Caco-2 (cell line): ENCODE data around the gene ARHGEF16. TPM values are rescaled to one million over a fixed set of nuclear protein-coding genes. Genes with fewer than 3 reads are reported as not detected.
A peak's percentile ranks its signal among the peaks of the same experiment; 100 is the strongest.

Source experiments
- BruUV-seq: library from RNA; stranded (reverse); fragments of 400-500 nt; replicated peaks from 2 replicates; lab custom pipeline; 2021; lab: Mats Ljungman, UMichigan
- CTCF ChIA-PET: fragments of 300-600 bp; sonication (Branson Sonifier 250); formaldehyde crosslinking; loops from one replicate; lab custom pipeline; 2022; ENCODE audit warnings: antibody characterized with exemption; lab: Charles Lee
- POLR2A ChIA-PET: fragments of 300-600 bp; sonication (Branson Sonifier 250); formaldehyde crosslinking; loops from one replicate; lab custom pipeline; 2022; ENCODE audit warnings: antibody characterized with exemption; lab: Charles Lee
- DNase-seq, 2 experiments: peaks; one replicate each; pipeline versions ENCODE4 v3.0.0 to v3.0.0-alpha.2; 2020 to 2022
- H3K27me3 ChIP-seq: replicated peaks from 2 replicates; pipeline ENCODE4 v1.6.0; 2011; ENCODE audit warnings: low read length; ENCODE audit not compliant: control insufficient read depth, insufficient read depth
- H3K36me3 ChIP-seq: 2 replicates; pipeline ENCODE4 v1.5.1; 2011; ENCODE audit warnings: low read length; ENCODE audit not compliant: control insufficient read depth, insufficient read depth
- H3K4me1 ChIP-seq: fragments of 250-450 bp; sonication (Bioruptor Pico); 2 replicates; pipeline ENCODE4 v1.5.1; 2020; ENCODE audit warnings: mild to moderate bottlenecking
- H3K4me3 ChIP-seq: 2 replicates; pipeline ENCODE4 v1.5.1; 2011; ENCODE audit warnings: low read depth, mild to moderate bottlenecking, control low read depth, low read length
- H3K9me3 ChIP-seq: fragments of 250-450 bp; sonication (Bioruptor Pico); 2 replicates; pipeline ENCODE4 v1.5.1; 2020; ENCODE audit warnings: mild to moderate bottlenecking, moderate library complexity
- H3K27ac Mint-ChIP-seq: one replicate; pipeline ENCODE4 v1.8.0; 2022; ENCODE audit warnings: mixed read lengths; ENCODE audit not compliant: unreplicated experiment
- H3K27me3 Mint-ChIP-seq: one replicate; pipeline ENCODE4 v1.8.0; 2022; ENCODE audit warnings: mixed read lengths; ENCODE audit not compliant: insufficient read depth, unreplicated experiment
- H3K36me3 Mint-ChIP-seq: one replicate; pipeline ENCODE4 v1.8.0; 2022; ENCODE audit warnings: mild to moderate bottlenecking, mixed read lengths; ENCODE audit not compliant: insufficient read depth, unreplicated experiment
- H3K4me1 Mint-ChIP-seq: one replicate; pipeline ENCODE4 v1.8.0; 2022; ENCODE audit warnings: low read depth, mixed read lengths; ENCODE audit not compliant: unreplicated experiment
- H3K4me3 Mint-ChIP-seq: one replicate; pipeline ENCODE4 v1.8.0; 2022; ENCODE audit warnings: mild to moderate bottlenecking, moderate library complexity, mixed read lengths; ENCODE audit not compliant: unreplicated experiment
- H3K9me3 Mint-ChIP-seq: one replicate; pipeline ENCODE4 v1.8.0; 2022; ENCODE audit warnings: mixed read lengths; ENCODE audit not compliant: unreplicated experiment
- intact Hi-C: fragments of 100-400 bp; cut with micrococcal nuclease; formaldehyde crosslinking; loops from one replicate; pipeline ENCODE4 v1.10.0; 2022; ENCODE audit not compliant: unreplicated experiment
- total RNA-seq: library from RNA; stranded (reverse); gene quantifications from 2 replicates; pipeline ENCODE4 v1.2.3, GENCODE V29; 2022
- TF ChIP-seq, protein P1 (sequence below), 2 experiments: fragments of 200-600 bp in 1 of 2; IDR thresholded peaks; 1 replicate in 1 of 2; 2 replicates in 1 of 2; pipeline versions ENCODE4 v1.5.1 to v1.8.0; 2011 to 2022; ENCODE audit warnings: antibody characterized with exemption in 1 of 2, control low read depth in 1 of 2, inconsistent platforms in 1 of 2, low read depth in 1 of 2, low read length in 1 of 2, mild to moderate bottlenecking in 1 of 2, moderate library complexity in 1 of 2; ENCODE audit not compliant: insufficient read depth in 1 of 2, severe bottlenecking in 1 of 2, unreplicated experiment in 1 of 2

Gene ARHGEF16
- total RNA-seq, 1 experiment from 2014 or later = 40.6 TPM

DNA sequence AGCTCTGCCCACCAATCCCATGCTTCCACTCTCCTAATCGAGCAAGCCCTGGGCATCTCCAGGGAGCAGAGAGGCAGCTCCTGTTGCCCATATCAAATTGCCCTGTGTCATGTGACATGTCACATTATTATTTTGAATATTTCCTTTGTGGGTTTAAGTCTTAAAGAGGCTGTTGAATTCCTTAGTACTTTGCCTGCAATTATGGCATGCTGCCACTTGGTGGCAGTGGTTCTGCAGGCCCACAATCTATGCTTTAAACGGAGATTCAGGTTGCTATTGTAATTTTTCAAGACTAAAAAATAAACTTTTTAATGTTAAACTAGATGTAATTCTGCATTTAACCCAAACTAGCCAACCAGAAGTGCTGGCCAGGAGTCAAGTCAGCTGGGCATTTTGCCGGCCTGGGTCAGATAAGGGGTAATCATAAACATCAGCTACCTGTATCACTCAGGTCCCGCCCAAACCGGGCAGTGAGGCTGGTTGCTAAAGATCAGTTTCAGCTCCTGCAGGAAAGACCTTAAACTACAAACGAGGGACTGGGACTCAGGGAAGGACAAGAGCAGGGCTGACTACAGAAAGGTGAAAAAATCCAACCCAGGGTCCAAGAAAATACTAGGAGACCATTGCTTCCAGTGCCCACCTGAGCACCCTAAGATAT lies 37.3 kb upstream of the ARHGEF16 start:
- BruUV-seq = no TSS peak
- Mint-ChIP-seq H3K27ac (no peak overlapping the region), H3K4me1 (no peaks in the 10 kb centered on the region), H3K9me3 (no peaks in the 10 kb centered on the region), H3K4me3 (no peak overlapping the region), H3K36me3 (no peaks in the 10 kb centered on the region), H3K27me3 (no peaks in the 10 kb centered on the region)
- intact Hi-C loops = no loop called here
- DNase-seq = no peak
- Histone ChIP-seq H3K4me3 (no peak overlapping the region), H3K4me1 (no peaks in the 10 kb centered on the region), H3K36me3 (no peaks in the 10 kb centered on the region), H3K9me3 (no peaks in the 10 kb centered on the region; the same call in 1 of the 2 replicates), H3K27me3 (no peaks in the 10 kb centered on the region)
- ChIA-PET CTCF (no interaction called here), POLR2A (no interaction called here)
- TF ChIP-seq, protein P1, sequence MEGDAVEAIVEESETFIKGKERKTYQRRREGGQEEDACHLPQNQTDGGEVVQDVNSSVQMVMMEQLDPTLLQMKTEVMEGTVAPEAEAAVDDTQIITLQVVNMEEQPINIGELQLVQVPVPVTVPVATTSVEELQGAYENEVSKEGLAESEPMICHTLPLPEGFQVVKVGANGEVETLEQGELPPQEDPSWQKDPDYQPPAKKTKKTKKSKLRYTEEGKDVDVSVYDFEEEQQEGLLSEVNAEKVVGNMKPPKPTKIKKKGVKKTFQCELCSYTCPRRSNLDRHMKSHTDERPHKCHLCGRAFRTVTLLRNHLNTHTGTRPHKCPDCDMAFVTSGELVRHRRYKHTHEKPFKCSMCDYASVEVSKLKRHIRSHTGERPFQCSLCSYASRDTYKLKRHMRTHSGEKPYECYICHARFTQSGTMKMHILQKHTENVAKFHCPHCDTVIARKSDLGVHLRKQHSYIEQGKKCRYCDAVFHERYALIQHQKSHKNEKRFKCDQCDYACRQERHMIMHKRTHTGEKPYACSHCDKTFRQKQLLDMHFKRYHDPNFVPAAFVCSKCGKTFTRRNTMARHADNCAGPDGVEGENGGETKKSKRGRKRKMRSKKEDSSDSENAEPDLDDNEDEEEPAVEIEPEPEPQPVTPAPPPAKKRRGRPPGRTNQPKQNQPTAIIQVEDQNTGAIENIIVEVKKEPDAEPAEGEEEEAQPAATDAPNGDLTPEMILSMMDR (IDR thresholded peaks at IDR 0.05; ENCODE audit: insufficient read depth in 1 of 2, low read depth in 1 of 2, low read length in 1 of 2, severe bottlenecking in 1 of 2, unreplicated experiment in 1 of 2) = peak; percentile 11 to 16

DNA sequence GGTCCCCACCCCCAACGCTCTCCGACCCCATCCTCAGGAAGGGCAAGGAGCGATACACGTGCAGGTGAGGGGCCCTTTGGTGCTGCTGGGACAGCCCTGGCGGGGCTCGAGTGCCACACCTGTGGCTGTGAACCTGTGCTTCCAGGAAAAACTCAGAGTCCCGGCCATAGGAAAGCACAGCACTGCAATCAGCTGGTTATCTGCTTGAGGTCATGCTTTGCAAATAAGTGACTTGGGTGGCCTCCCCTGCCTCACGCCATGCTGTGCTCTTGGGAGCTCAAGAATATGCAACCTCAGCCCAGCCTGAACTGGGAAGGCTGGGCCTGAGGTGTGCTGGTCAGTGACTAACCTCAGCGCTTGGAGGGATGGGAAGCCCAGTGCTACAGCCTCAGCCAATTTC lies 36.5 kb upstream of the ARHGEF16 start:
- Histone ChIP-seq H3K9me3 (no peaks in the 10 kb centered on the region; the same call in 1 of the 2 replicates), H3K27me3 (no peaks in the 10 kb centered on the region), H3K4me1 (no peaks in the 10 kb centered on the region), H3K36me3 (no peaks in the 10 kb centered on the region), H3K4me3 (no peak overlapping the region)
- no peaks in the 10 kb centered on the region for H3K36me3 Mint-ChIP-seq
- TF ChIP-seq, protein P1 (IDR thresholded peaks at IDR 0.05; ENCODE audit: insufficient read depth in 1 of 2, low read depth in 1 of 2, low read length in 1 of 2, severe bottlenecking in 1 of 2, unreplicated experiment in 1 of 2) = no peak
- POLR2A ChIA-PET = no interaction called here
- no TSS peak for BruUV-seq
- no peak for DNase-seq
- H3K4me1 Mint-ChIP-seq = no peaks in the 10 kb centered on the region
- intact Hi-C loops = no loop called here
- H3K9me3 Mint-ChIP-seq = no peaks in the 10 kb centered on the region
- no peak overlapping the region for H3K4me3 Mint-ChIP-seq
- H3K27ac Mint-ChIP-seq = no peak overlapping the region
- CTCF ChIA-PET = no interaction called here
- no peaks in the 10 kb centered on the region for H3K27me3 Mint-ChIP-seq

DNA sequence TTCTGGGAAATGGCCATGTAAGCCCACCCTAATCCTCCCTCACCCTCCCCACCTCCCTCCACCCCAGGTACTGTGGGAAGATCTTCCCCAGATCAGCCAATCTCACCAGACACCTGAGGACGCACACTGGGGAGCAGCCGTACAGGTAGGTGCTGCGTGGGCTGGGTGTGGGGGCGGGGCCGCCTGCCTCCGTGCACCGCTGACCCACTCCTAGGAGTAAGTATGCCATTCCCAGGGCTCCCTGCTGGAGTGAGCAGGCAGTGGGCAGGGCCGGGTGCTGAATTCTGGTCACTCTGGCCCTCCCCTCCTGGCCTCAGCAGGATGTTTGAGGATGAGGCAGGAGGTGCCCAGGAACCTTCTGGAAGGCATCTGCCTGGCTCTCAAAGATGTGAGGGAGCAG lies 35.9 kb upstream of the ARHGEF16 start:
- no TSS peak for BruUV-seq

More for the DNA sequence above, 35.9 kb upstream of the ARHGEF16 start:
- no peak overlapping the region for H3K4me3 Mint-ChIP-seq
- H3K4me1 ChIP-seq = no peaks in the 10 kb centered on the region
- H3K27me3 Mint-ChIP-seq = no peaks in the 10 kb centered on the region
- no peak for DNase-seq
- no peaks in the 10 kb centered on the region for H3K36me3 Mint-ChIP-seq
- no peaks in the 10 kb centered on the region for H3K27me3 ChIP-seq
- CTCF ChIA-PET = no interaction called here
- POLR2A ChIA-PET = no interaction called here
- no peak overlapping the region for H3K4me3 ChIP-seq
- H3K4me1 Mint-ChIP-seq = no peaks in the 10 kb centered on the region
- H3K36me3 ChIP-seq = no peaks in the 10 kb centered on the region
- intact Hi-C loops = no loop called here
- no peak overlapping the region for H3K27ac Mint-ChIP-seq
- no peaks in the 10 kb centered on the region; the same call in 1 of the 2 replicates for H3K9me3 ChIP-seq
- H3K9me3 Mint-ChIP-seq = no peaks in the 10 kb centered on the region
- TF ChIP-seq, protein P1 (IDR thresholded peaks at IDR 0.05; ENCODE audit: insufficient read depth in 1 of 2, low read depth in 1 of 2, low read length in 1 of 2, severe bottlenecking in 1 of 2, unreplicated experiment in 1 of 2) = no peak
